ENCODE results near the gene VCL.
A peak's percentile ranks its signal among the peaks of the same experiment; 100 is the strongest.
"Not testable (repeated sequence)": the region's sequence is repeated elsewhere in the genome, so short reads cannot be mapped to it uniquely, and the experiment has no call there.

VCL gene

DNA sequence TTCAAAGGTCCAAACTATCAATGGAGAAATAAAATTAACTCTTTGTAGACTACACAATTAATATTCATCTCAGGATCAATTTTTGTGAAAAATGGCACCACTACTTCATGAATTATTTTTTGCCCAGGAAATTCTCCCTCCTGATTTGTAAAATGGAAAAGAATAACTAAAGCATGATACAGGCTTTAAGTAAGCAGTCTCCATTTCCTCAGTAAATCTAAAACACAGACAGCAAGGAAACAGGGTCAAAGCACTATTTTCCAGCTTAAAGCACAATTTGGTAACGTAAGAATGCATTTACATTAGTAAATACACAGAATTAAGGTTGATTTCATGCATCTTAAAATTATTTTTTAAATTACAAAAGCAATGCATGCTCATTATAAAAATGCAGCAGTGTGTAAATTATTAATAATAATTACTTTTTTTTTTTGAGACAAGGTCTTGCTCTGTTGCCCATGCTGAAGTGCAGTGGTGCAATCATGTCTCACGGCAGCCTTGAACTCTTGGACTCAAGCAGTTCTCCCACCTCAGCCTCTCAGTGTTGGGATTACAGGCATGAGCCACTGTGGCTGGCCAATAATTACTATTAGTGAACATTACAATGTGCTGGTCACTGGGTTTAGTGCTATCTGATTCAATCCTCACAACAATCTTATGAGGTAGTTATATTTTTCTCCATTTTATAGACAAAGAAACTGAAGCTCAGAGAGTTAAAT is 26.1 kb upstream of the VCL start:
- DNase-seq (ENCODE audit: low read depth in 2 of 2): no peak

DNA sequence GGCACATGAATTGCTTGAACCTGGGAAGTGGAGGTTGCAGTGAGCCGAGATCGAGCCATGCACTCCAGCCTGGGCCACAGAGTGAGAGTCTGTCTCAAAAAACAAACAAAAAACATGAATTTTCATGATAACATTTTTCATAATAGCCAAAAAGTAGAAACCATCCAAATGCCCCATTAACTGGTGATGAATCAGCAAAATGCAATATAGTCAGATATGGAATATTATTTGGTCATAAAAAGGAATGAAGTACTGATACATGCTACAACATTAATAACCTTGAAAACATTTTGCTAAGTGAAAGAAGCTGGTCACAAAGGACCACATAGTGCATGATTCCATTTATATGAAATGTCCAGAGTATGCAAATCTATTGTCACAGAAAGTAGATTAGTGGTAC is 24.5 kb upstream of the VCL start:
- no peak for DNase-seq (ENCODE audit: low read depth in 2 of 2)

DNA sequence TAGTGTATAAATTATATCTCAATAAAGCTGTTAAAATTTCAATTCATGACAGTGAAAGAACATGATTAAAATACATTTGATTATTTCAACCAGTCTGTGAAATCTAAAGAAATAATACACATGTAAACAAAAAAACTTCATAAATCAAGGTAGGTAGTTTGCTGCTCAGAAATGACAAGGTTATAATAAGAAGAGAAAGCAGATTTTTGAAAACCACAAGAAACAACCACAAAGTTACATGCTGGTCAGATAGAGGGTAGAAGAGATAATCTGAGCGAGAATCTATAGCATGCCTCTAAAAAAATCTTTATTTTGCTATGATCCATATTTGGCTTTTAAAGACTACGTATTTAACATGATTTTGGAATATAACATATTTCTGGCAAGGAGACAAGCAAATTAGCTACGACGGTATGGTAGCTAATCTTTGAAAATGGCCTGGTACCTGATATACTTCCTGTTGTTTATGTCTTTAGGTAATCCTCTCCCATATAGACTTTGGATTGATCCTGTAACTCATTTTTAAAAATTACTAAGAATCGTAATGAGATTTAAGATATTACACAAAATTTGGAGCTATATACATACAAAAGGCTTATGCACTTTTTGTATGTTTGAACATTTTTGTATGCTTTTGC is 23.5 kb upstream of the VCL start:
- DNase-seq (ENCODE audit: low read depth in 2 of 2): no peak

DNA sequence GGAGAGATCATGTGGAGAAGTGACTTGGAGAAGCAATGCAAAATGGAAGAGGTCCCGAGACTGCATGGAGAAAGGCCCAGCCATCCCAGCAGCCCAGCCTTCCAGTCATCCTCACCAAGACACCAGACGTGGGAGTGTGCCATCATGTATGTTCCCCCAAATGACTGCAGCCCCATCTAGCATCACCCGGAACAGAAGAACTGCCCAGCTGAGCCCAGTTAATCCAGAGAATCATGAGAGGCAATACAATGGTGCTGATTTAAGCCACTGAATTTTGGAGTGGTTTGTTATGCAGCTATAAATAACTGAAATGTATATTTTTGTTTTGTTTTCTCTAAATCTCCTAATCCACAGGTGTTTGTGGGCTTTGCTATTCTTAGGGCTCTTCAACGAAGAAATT is 22.5 kb upstream of the VCL start:
- DNase-seq (ENCODE audit: low read depth in 2 of 2): no peak

DNA sequence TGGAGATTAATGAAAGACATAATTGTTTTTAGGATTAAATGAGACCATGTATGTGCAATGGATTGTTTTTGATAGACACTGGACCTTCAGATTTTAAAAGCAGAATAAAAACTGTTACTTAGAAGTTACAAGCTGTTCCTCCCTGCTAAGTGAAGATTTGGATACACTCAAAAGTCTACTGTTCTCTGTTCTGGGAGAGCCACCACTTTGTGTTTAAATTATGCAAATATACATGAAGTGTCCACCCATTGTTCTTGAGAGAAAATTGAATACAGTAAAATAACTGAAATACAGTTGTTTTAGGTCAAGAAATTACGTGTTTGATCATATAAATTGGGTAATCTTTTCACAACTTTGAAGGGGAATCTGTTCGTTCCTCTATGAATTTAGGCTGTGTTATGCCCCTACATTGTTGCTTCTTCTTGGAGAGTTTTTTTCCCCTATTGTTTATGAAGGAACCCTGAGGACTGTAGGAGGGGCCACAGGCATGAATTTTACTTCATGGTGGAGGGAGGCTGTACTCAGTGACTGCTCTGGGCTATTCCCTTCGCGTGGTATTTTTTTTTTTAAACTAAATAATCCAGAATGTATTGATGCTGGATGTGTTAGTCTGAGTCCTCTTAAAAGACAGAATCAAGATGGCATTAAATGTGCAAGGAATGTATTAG is 18.6 kb upstream of the VCL start:
- no peak for DNase-seq (ENCODE audit: low read depth in 2 of 2)

DNA sequence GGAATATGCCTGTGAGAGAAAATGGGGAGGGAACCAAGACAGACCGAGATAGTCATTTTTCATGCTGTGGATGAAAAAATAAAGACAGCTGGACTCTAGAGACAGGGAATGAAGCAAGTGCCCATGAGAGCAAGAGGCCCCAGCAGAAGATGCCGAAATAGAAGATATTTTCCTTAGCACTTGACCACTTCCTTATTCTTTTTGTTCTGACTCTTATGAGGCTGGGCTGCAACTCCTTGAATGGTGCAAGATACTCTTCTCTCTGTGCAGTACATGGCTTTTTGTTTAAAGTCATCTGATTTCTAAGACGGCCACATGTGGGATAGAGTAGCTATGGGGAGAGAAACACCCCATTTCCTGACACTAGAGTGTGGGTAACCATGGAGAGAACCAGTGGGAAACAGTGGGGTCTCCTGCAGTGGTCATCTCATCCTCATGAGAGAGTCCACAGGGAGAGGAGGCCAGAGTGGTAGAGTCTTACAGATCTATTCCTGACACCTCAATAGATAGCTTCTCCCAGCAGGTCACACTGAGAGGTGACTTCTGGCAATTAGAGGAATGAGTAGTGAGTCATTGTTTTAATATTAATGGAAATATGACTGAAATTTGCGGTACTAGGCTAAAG is 18.0 kb upstream of the VCL start:
- no peak for DNase-seq (ENCODE audit: low read depth in 2 of 2)

DNA sequence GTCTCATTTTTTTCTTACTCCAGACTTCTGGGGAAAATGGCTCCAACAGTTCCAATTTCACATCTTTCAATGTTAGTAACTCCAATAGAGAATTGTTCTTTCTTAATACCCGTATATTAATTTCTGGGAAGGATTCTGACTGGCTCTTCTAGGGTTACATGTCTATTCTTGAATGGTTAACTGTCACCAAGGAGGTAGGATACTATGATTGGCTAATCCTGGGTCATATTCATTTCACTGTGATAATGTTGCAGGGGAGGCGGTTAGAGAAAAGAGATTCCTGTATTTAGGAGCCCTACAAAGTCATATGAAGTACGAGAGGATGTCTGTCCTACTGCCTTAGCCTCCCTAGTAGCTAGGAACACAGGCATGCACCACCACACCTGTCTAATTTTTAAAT is 16.1 kb upstream of the VCL start:
- DNase-seq (ENCODE audit: low read depth in 2 of 2): no peak

DNA sequence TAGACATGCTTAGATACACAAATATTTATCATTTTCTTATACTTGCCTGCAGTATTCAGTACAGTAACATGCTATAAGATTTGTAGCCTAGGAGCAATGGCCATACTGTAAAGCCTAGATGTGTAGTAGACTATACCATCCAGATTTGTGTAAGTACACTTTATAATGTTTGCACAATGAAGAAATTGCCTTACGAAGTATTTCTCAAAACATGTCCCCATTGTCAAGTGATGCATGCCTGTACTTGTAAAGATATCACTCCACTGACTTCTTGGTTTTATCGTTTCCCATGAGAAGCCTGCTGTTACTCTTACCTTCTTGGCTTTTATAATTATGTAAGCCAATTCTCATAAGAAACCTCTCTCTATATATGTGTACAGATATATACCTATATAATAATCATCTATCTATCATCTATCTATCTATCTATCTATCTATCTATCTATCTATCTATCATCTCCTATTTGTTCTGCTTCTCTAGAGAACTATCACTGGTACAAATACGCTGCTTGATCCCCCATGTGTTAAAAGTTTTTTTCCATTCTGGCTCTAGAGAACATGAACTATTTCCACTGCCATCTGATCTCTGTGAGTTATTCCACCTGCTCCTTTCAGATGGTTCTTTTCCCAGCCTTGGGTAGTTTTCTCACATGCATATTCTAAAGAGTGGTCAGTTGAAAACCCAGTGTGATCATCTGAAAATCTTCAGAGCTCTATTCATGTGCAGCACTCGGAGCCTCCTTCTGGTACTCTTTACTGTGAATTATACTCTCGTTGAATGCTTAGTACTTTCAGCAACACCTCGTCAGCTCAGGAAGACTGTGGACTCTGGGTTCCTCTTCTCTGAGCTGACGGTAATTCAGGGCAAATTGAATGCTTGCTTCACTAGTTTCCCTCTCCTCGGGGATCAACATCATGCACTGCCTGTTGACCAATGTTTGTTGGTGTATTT is 14.5 kb upstream of the VCL start:
- no peak for DNase-seq (ENCODE audit: low read depth in 2 of 2)

DNA sequence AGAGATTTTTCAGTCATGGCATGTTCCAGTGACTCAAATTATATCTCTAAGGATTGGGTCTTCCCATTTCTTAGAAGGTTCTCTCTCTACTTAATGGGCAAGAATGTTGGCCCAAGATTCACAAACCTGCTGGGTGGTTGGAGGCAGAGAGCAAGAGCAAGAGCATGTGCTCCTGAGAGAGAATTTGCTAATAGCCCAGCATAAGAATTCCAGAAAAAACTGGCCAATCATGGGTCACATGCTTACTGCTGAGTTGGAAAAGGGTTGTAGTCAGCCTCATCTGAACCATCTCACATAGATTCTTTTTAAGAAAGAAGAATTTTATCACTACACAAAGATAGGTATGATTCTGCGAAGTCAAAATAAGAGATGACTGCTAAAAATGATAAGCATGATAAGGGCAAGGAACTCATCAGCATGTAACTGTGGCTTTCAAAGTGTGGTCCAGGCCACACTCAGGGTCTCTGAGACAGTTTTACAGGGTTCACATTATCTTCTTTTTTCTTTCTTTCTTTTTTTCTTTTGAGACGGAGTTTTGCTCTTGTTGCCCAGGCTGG is 8.2 kb upstream of the VCL start:
- no peak for DNase-seq (ENCODE audit: low read depth in 2 of 2)

DNA sequence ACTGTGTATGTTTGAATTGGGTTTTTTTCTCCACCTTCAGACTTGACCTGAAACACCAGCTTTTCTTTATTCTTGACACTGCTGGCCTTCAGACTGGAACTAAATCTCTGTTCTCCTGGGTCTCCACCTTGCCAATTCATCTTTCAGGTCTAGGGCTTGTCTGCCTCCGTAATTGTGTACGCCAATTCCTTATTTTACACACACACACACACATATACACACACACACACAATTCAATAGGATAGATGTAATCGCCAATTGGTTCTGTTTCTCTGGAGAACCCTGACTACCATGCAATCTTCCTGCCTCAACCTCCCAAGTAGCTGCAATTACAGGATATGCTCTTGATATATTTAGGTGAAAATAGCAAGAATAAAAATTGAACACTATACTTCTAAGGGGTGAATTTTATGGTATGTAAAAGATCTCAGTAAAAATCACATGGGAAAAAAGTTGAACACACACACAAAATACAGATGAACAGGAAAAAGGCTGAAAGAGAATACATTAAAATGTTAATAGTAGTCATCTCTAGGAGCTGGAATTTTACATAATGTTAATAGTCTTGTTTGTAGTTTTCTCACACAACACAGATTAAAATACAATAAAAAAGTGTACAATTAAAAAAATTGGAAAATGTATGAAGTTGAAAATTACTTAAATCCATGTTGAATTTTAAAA is 6.6 kb upstream of the VCL start:
- no peak for DNase-seq (ENCODE audit: low read depth in 2 of 2)

DNA sequence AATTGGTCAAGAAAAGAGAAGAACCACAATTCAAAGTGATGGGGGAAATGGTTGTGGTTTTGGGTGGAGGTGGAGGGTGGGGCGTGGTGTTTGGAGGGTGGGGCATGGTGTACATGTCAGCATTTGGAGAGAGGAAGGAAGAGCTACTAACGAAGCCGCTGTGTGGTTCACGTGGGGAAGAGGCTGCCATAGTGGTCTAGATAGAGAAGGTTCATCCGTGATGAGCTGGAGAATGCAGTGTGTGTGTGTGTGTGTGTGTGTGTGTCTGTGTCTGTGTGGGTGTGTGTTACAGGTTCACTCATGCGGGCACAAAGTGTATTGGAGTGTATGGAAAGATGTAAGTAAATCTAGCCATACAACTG is 6.1 kb upstream of the VCL start:
- peak; percentile 65 to 67 for DNase-seq (ENCODE audit: low read depth in 2 of 2)

DNA sequence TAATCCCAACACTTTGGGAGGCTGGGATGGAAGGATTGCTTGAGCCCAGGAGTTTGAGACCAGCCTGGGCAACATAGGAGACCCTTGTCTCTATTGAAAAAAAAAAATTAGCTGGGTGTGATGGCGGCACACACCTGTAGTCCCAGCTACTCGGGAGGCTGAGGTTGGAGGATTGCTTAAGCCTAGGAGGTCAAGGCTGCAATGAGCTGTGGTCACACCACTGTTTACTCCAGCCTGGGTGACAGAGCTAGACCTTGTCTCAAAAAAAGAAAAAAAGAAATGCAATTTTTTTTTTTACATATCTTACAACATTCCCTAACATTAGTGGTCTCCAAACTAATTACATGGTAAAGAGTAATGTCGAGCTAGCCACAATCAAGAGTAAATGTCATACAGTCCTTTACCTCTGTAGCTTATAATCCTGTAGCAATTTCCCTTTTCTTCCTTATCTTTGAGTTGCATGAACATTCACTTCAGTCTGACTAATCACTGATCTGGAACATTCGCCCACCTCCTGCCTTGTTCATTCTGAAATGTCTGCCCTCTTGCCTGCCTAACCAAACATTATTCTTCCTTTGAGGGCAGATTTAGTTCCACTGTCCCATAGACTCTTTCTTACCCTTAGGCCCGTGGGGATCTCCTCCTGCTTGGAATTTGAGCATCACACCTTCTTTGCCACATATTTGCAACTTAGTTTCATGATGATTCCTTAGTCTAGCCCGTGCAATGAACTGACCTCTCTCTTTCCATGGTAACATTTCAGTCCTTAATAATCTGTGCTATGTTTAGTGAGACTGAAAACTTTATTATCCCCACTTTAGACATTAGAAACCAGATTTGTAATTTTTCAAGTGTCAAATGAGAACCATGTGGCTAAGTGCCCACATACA is 4.8 kb upstream of the VCL start:
- DNase-seq (ENCODE audit: low read depth in 2 of 2): no peak

DNA sequence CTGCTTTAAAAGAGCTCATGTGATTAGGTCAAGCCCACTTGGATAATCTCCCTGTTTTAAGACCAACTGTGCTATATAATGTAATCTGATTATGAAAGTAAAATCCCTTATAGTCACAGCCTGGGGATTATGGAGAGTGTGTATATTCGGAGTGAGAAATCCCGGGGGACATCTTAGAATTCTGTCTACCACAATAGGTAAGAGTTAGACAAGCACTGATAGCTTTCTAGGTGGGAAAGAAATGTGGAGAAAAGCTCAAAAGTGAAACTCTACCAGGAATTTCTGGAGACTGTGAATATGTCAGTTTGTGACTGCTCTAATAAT is 2.9 kb upstream of the VCL start:
- DNase-seq (ENCODE audit: low read depth in 2 of 2): no peak

DNA sequence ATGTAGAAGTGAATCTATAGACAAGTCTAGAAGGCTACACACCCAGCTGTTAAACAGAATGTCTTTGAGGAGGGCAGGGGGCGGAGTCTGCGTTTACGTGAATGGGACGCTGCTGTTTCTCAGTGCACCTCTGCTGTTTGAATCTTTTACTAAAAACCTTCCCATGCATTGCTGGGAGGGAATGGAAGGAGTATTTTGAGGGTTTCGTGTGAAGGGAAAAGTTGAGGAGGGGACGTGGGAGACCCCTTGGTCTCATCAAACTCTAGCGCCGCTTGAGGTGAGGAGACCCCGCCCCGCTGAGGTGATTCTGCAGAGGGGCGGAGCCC is 492 bp upstream of the VCL start:
- DNase-seq (ENCODE audit: low read depth in 2 of 2): peak in 1 of 2 donors; percentile 43

DNA sequence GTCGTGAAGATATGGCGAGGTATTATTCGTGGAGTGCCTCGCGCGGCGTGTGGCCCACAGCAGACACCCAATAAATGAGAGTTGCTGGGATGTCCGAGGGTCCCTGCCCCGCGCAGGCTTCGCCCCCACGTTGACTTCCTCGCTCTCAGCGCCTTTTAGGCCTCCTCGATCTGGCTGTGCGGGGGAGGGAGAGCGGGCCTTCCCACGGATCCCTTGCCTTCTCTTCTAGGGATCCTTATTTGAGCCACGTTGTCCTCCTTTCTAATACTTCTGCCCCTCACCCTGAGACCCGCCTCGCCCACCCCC is 660 bp downstream of the VCL start:
- peak in 1 of 2 donors; percentile 4 for DNase-seq (ENCODE audit: low read depth in 2 of 2)

DNA sequence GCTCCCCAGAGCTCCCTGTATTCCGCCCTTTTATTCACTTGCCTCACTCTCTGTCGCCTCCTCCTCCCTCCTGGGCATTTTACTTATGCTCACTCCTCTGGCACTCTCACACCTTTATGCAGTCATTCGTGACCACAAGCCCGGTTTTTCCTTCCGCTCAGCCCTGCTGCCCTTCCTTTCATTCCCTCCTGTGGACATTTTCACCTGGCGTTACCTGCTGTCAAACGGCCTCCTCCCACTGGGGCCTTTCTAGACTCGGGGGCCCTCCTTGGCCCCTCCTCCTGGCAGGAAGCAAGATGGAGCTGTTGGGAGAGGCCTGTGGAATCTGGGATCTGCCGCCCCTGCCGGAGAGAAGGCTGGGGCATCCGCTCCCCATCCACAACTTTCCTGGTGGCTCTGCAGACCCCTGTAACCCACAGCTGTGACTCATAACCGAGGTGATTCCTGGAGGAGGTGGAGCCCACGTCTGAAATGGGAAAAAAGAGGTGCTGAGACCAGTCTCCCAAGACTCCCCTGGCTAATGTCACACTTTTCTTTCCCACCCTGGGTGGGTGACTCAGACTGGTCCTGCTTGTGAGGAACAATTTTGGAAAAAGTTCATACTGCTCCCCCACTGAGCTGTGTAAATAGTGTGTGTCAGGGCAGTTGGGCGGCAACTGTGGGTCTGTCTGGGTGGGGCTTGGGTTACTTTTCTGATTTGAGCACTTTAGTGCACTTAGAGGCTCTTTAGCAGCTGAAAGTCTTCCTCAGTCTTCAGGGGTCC is 1.2 kb downstream of the VCL start:
- DNase-seq (ENCODE audit: low read depth in 2 of 2): peak in 1 of 2 donors; percentile 0

DNA sequence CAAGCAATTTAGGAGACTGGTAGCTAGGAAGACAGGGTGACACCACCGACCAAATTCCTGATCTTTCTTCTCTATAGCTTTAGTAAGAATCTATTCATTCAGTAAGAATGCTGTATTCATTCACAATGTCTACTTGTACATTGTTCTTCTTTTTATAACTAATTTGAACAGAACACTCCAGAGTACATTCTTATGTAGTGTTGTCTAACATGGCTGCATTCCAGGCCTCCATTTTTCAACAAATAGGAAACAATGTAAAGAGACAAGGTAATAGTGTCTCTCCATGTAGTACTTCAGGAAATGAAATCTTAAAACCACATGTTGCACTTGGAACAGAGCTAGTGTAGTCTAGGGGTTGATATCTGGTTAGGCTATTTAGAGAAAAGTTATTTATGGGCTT is 1.8 kb downstream of the VCL start:
- no peak for DNase-seq (ENCODE audit: low read depth in 2 of 2)

DNA sequence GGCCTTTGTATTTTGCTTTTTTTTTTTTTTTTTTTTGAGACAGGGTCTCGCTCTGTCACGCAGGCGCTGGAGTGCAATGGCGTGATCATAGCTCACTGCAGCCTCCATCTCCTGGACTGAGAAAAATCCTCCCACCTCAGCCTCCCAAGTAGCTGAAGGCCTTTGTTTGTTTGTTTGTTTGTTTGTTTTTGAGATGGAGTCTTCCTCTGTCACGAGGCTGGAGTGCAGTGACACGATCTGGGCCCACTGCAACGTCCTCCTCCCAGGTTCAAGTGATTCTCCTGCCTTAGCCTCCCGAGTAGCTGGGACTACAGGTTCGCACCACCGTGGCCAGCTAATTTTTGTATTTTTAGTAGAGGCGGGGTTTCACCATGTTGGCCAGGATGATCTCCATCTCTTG is 2.3 kb downstream of the VCL start:
- not testable (repeated sequence) for DNase-seq (ENCODE audit: low read depth in 2 of 2)

DNA sequence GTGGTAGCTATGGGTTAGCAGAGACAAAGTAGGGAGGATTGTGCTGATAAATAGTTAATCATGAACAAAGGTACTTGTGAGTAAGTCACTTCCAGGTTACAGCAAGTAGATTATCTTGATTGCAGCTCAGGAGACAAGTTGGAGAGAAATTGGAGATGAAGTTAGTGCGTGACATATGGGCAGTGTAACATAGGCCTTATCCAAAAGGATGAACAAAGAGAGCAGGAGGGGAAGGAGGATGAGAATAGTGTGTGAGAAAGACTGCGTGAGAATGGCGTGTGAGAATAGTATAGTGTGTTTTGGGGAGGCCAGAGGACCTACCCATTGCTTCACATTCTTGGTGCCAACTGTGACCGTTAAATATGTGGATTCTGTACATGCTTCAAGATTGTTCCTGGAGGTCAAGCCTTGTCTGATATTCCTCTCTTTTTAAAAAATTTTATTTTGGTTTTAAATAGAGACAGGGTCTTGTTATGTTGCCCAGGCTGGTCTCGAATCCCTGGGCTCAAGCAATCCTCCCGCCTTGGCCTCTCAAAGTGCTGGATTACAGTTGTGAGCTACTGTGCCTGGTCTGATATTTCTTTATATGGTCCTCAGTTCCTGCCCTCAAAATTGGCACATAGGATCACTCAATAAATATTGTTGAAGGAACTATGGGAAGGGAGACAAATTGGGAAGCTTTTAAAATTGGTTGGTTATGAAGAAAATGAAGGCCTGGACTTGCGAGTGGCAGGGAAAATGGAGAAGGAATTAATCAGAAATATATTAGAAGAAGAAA is 3.2 kb downstream of the VCL start:
- no peak for DNase-seq (ENCODE audit: low read depth in 2 of 2)

Data from stimulated activated CD8-positive, alpha-beta memory T cell treated with anti-CD3 and anti-CD28 coated beads, Interleukin-7, amount 100 ng/mL, for 4 hours (primary cell).